ENCODE measurements around the gene TRIM17. TPM values are rescaled to one million over a fixed set of nuclear protein-coding genes. Genes with fewer than 3 reads are reported as not detected.
"Not testable (repeated sequence)": the region's sequence is repeated elsewhere in the genome, so short reads cannot be mapped to it uniquely, and the experiment has no call there.

Gene TRIM17
- polyA plus RNA-seq, 4 donors, result 2.1 to 13.4 (median 6.6) TPM

- no peak for DNase-seq (ENCODE audit: low read depth in 4 of 4, low spot score in 3 of 4)
Observed at GRCh38 chr1:228450200-228450599, 33.5 kb upstream of the TRIM17 start.

- DNase-seq (ENCODE audit: low read depth in 4 of 4, low spot score in 3 of 4), result no peak
Observed at GRCh38 chr1:228448372-228448771, 31.7 kb upstream of the TRIM17 start.

- DNase-seq (ENCODE audit: low read depth in 4 of 4, low spot score in 3 of 4), result no peak
Observed at GRCh38 chr1:228446852-228447251, 30.2 kb upstream of the TRIM17 start.

- DNase-seq (ENCODE audit: low read depth in 4 of 4, low spot score in 3 of 4), result peak in 1 of 4 donors; percentile 36
Observed at GRCh38 chr1:228445843-228446650, 29.4 kb upstream of the TRIM17 start.

- DNase-seq (ENCODE audit: low read depth in 4 of 4, low spot score in 3 of 4), result no peak
Observed at GRCh38 chr1:228445490-228445842, 28.8 kb upstream of the TRIM17 start.

- no peak for DNase-seq (ENCODE audit: low read depth in 4 of 4, low spot score in 3 of 4)
Observed at GRCh38 chr1:228443395-228443794, 26.7 kb upstream of the TRIM17 start.

- DNase-seq (ENCODE audit: low read depth in 4 of 4, low spot score in 3 of 4), result no peak
Observed at GRCh38 chr1:228440761-228441500, 24.3 kb upstream of the TRIM17 start.

GRCh38 chr1:228438266-228438665 lies 21.6 kb upstream of the TRIM17 start:
- no peak for DNase-seq (ENCODE audit: low read depth in 4 of 4, low spot score in 3 of 4)

- no peak for DNase-seq (ENCODE audit: low read depth in 4 of 4, low spot score in 3 of 4)
Observed at GRCh38 chr1:228437424-228437962, 20.8 kb upstream of the TRIM17 start.

- no peak for DNase-seq (ENCODE audit: low read depth in 4 of 4, low spot score in 3 of 4)
Observed at GRCh38 chr1:228434689-228435088, 18.0 kb upstream of the TRIM17 start.

- not testable (repeated sequence) for DNase-seq (ENCODE audit: low read depth in 4 of 4, low spot score in 3 of 4)
Observed at GRCh38 chr1:228433337-228434053, 16.8 kb upstream of the TRIM17 start.

- no peak for DNase-seq (ENCODE audit: low read depth in 4 of 4, low spot score in 3 of 4)
Observed at GRCh38 chr1:228430243-228430642, 13.6 kb upstream of the TRIM17 start.

GRCh38 chr1:228429698-228430097 lies 13.0 kb upstream of the TRIM17 start:
- DNase-seq (ENCODE audit: low read depth in 4 of 4, low spot score in 3 of 4), result no peak

GRCh38 chr1:228429007-228429406 lies 12.3 kb upstream of the TRIM17 start:
- no peak for DNase-seq (ENCODE audit: low read depth in 4 of 4, low spot score in 3 of 4)

GRCh38 chr1:228428412-228428811 lies 11.8 kb upstream of the TRIM17 start:
- DNase-seq (ENCODE audit: low read depth in 4 of 4, low spot score in 3 of 4), result no peak

GRCh38 chr1:228426518-228427175 lies 10.0 kb upstream of the TRIM17 start:
- no peak for DNase-seq (ENCODE audit: low read depth in 4 of 4, low spot score in 3 of 4)

- no peak for DNase-seq (ENCODE audit: low read depth in 4 of 4, low spot score in 3 of 4)
Observed at GRCh38 chr1:228424685-228425660, 8.3 kb upstream of the TRIM17 start.

- no peak for DNase-seq (ENCODE audit: low read depth in 4 of 4, low spot score in 3 of 4)
Observed at GRCh38 chr1:228423404-228424053, 6.9 kb upstream of the TRIM17 start.
